K562 (cell line): ENCODE results near the gene MEAF6. TPM values are rescaled to one million over a fixed set of nuclear protein-coding genes. Genes with fewer than 3 reads are reported as not detected.
"Not testable (repeated sequence)": the region's sequence is repeated elsewhere in the genome, so short reads cannot be mapped to it uniquely, and the experiment has no call there.

ENCODE experiments used
- ATAC-seq: fragments of 200-7000 bp; cut with Tn5 transposase; 3 replicates; pipeline ENCODE4 v1.9.1; 2020; ENCODE audit warnings: moderate library complexity
- BruUV-seq: library from RNA; stranded (reverse); fragments of 400-500 nt; replicated peaks from 2 replicates; lab custom pipeline; 2021; lab: Mats Ljungman, UMichigan
- CTCF ChIA-PET: fragments of 300-600 bp; formaldehyde crosslinking; extraction: SDS; loops from one replicate; lab custom pipeline; 2021; ENCODE audit warnings: low intra/inter-chr PET ratio; lab: Yijun Ruan, JAX
- POLR2A ChIA-PET: fragments of 300-600, 350-650 bp; sonication (Branson Sonifier 250); formaldehyde crosslinking; extraction: SDS; loops from one replicate; lab custom pipeline; 2021; ENCODE audit warnings: antibody characterized with exemption, inconsistent platforms; lab: Yijun Ruan, JAX
- DNase-seq, 4 experiments: peaks; one replicate each; pipeline versions ENCODE4 v3.0.0 to v3.0.0-alpha.2; 2011 to 2018; ENCODE audit warnings: low spot score in 3 of 4, mixed read lengths in 3 of 4; ENCODE audit errors: extremely low read depth in 1 of 4
- FAIRE-seq: peaks from 2 replicates; lab custom pipeline; 2011; peaks lifted over from hg19 to GRCh38; lab: Jason Lieb, UNC
- H2AFZ ChIP-seq: 2 replicates; pipeline ENCODE4 v1.6.0; 2011; ENCODE audit warnings: low read depth, low read length, control low read depth, inconsistent platforms
- H3K27ac ChIP-seq: fragments of 200-600 bp; 3 replicates; pipeline ENCODE4 v1.8.0; 2011; ENCODE audit warnings: low read depth, mild to moderate bottlenecking, control low read depth, inconsistent platforms, low read length, moderate library complexity, mixed read lengths; ENCODE audit errors: extremely low read depth
- H3K27me3 ChIP-seq, 2 experiments: fragments of 300-600 bp in 1 of 2; 2 replicates in 1 of 2; 3 replicates in 1 of 2; pipeline versions ENCODE4 v1.6.0 to v1.8.0; 2011; ENCODE audit warnings: inconsistent platforms in 2 of 2, low read length in 2 of 2, mild to moderate bottlenecking in 1 of 2, mixed read lengths in 1 of 2, moderate library complexity in 1 of 2; ENCODE audit not compliant: control insufficient read depth in 2 of 2, insufficient read depth in 2 of 2
- H3K36me3 ChIP-seq: fragments of 300-600 bp; 3 replicates; pipeline ENCODE4 v1.8.0; 2011; ENCODE audit warnings: mild to moderate bottlenecking, low read length, inconsistent platforms; ENCODE audit not compliant: control insufficient read depth, insufficient read depth
- H3K4me1 ChIP-seq, 2 experiments: fragments of 200-600 bp in 1 of 2; replicated peaks in 1 of 2; 2 replicates in 1 of 2; 3 replicates in 1 of 2; pipeline versions ENCODE4 v1.5.1 to v1.8.0; 2011; ENCODE audit warnings: inconsistent platforms in 2 of 2, low read length in 2 of 2, mild to moderate bottlenecking in 1 of 2, mixed read lengths in 1 of 2, moderate library complexity in 1 of 2; ENCODE audit not compliant: control insufficient read depth in 2 of 2, insufficient read depth in 2 of 2
- H3K4me2 ChIP-seq: 2 replicates; pipeline ENCODE4 v1.6.1; 2011; ENCODE audit warnings: low read length, control low read depth, inconsistent platforms, mixed read lengths; ENCODE audit not compliant: insufficient read depth
- H3K4me3 ChIP-seq: fragments of 200-600 bp; sonication (generic), shearing (Covaris generic); 2 replicates; pipeline ENCODE4 v1.5.1; 2016; ENCODE audit warnings: control low read depth, inconsistent platforms
- H3K79me2 ChIP-seq: fragments of 200-600 bp; 3 replicates; pipeline ENCODE4 v1.8.0; 2011; ENCODE audit warnings: low read length, inconsistent platforms; ENCODE audit not compliant: control insufficient read depth, insufficient read depth
- H3K9ac ChIP-seq, 2 experiments: 2 replicates each; pipeline versions ENCODE4 v1.6.0 to v1.6.1; 2011; ENCODE audit warnings: low read depth in 2 of 2, low read length in 2 of 2, control low read depth in 1 of 2, inconsistent platforms in 1 of 2, mild to moderate bottlenecking in 1 of 2, mixed read lengths in 1 of 2; ENCODE audit not compliant: insufficient read depth in 1 of 2
- H3K9me1 ChIP-seq: one replicate; pipeline ENCODE4 v1.6.0; 2011; ENCODE audit warnings: inconsistent platforms, mild to moderate bottlenecking, low read length, moderate library complexity; ENCODE audit not compliant: control insufficient read depth, insufficient read depth
- H3K9me3 ChIP-seq: replicated peaks from 2 replicates; pipeline ENCODE4 v1.5.1; 2011; ENCODE audit warnings: low read depth, low read length, inconsistent platforms; ENCODE audit not compliant: control insufficient read depth, insufficient read depth
- H4K20me1 ChIP-seq: replicated peaks from 2 replicates; pipeline ENCODE4 v1.6.1; 2011; ENCODE audit warnings: low read length, inconsistent platforms, mixed read lengths; ENCODE audit not compliant: control insufficient read depth, insufficient read depth
- MITF ChIP-seq: IDR thresholded peaks from 2 replicates; pipeline ENCODE4 v1.6.1; 2014; ENCODE audit warnings: antibody characterized with exemption
- ZNF121 ChIP-seq: sonication (generic); formaldehyde crosslinking; conservative IDR thresholded peaks from 2 replicates; pipeline ENCODE4 v1.8.0; 2022; ENCODE audit warnings: missing genetic modification reagents
- WGBS: fragments of 100-300 bp; shearing (Covaris generic); methylation state at CpG from one replicate; pipeline ENCODE4 v1.1.6; 2016; ENCODE audit warnings: low coverage, mixed read lengths; ENCODE audit not compliant: insufficient coverage; ENCODE audit errors: missing lambda C conversion rate; 5-methylcytosine and 5-hydroxymethylcytosine counted together
- in situ Hi-C: fragments of 300-500 bp; cut with MboI; formaldehyde crosslinking; loops from 4 replicates; pipeline ENCODE4 v1.15.0; 2018; ENCODE audit warnings: inconsistent platforms, mixed read lengths
- intact Hi-C: fragments of 100-400 bp; cut with micrococcal nuclease; formaldehyde crosslinking; loops from 2 replicates; pipeline ENCODE4 v1.14.2; 2022
- polyA plus RNA-seq, 8 experiments: library from polyadenylated mRNA; depleted of rRNA in 4 of 8; stranded (reverse) in 5 of 8; unstranded in 3 of 8; fragments of >200 nt; fragmentation: Nextera tagmentation in 2 of 8; fragmentation: Illumina TruSeq in 1 of 8; extraction: Ambion mirVana in 2 of 8; extraction: Trizol in 1 of 8; gene quantifications; 2 replicates each; pipeline versions ENCODE4 v1.2.1 to v1.2.3, GENCODE V29; 2011 to 2014; ENCODE audit warnings: inconsistent platforms in 1 of 8, missing spikeins in 1 of 8
- total RNA-seq, 7 experiments: library from RNA; depleted of rRNA in 6 of 7; stranded (reverse); fragments of >200 nt in 6 of 7; fragmentation: Illumina TruSeq in 2 of 7; extraction: Trizol in 2 of 7; gene quantifications; 2 replicates each; pipeline versions ENCODE4 v1.2.1 to v1.2.3, GENCODE V29; 2011 to 2021; ENCODE audit warnings: low replicate concordance in 1 of 7

Gene MEAF6
- total and polyA plus RNA-seq, 9 of the 15 experiments (the other 6 are each of a cell fraction or from before 2014, with no cell fraction given): 55.0 to 151 (median 92.3) TPM

GRCh38 chr1:37506740-37507139 is 7.8 kb downstream of the MEAF6 start (continued):
- no peak for TF ChIP-seq MITF
- peak; percentile 69; the same call in 1 of the 2 replicates for TF ChIP-seq ZNF121 (CRISPR knock-in tag)

GRCh38 chr1:37502791-37503190 is 11.8 kb downstream of the MEAF6 start:
- H3K27ac ChIP-seq, in situ Hi-C loops, BruUV-seq, CTCF ChIA-PET, H3K4me3 ChIP-seq, DNase-seq, H3K4me1 ChIP-seq, H3K27me3 ChIP-seq, H4K20me1 ChIP-seq, H3K79me2 ChIP-seq, ATAC-seq, FAIRE-seq, H3K9me1 ChIP-seq, H2AFZ ChIP-seq, H3K9me3 ChIP-seq, H3K9ac ChIP-seq, intact Hi-C loops, H3K4me2 ChIP-seq: not testable (repeated sequence)
- WGBS: 94% methylated on average over 2 of the region's 2 CpGs
- H3K36me3 ChIP-seq: peaks cover 86% of the 10 kb centered on the region
- POLR2A ChIA-PET: interaction anchor here (0.5 to 6.1 kb wide), 7 partner anchors 11 to 550 kb away, joined by 3 to 42 read pairs (median 3); partner anchors contain the start of genes MEAF6 and ZC3H12A
